Left renal pelvis (tissue), 4 donors: ENCODE results near the gene C10orf105. TPM values are rescaled to one million over a fixed set of nuclear protein-coding genes. Genes with fewer than 3 reads are reported as not detected.

Source experiments
- DNase-seq, 4 donors: peaks; one replicate each; pipeline ENCODE4 v3.0.0-alpha.2; 2013; ENCODE audit warnings: low read depth in 4 of 4, low spot score in 3 of 4
- polyA plus RNA-seq, 4 donors: library from polyadenylated mRNA; unstranded; fragments of 120-200 nt; gene quantifications; one replicate each; pipeline ENCODE4 v1.2.1, GENCODE V29; 2013; ENCODE audit not compliant: insufficient read length in 4 of 4

Gene C10orf105
- polyA plus RNA-seq, 4 donors = 0.17 to 0.61 (median 0.23) TPM

- DNase-seq = no peak
These were observed 20.6 kb upstream of the C10orf105 start for GRCh38 chr10:71740069-71740653.

GRCh38 chr10:71739358-71739900 is 19.9 kb upstream of the C10orf105 start:
- no peak for DNase-seq

GRCh38 chr10:71737834-71738197 is 18.2 kb upstream of the C10orf105 start:
- DNase-seq = no peak

GRCh38 chr10:71737001-71737833 is 17.6 kb upstream of the C10orf105 start:
- no peak for DNase-seq

GRCh38 chr10:71736570-71736952 is 17.0 kb upstream of the C10orf105 start:
- no peak for DNase-seq

- no peak for DNase-seq
These were observed 16.4 kb upstream of the C10orf105 start for GRCh38 chr10:71735709-71736569.

GRCh38 chr10:71734797-71735196 is 15.2 kb upstream of the C10orf105 start:
- no peak for DNase-seq

GRCh38 chr10:71731791-71732190 is 12.2 kb upstream of the C10orf105 start:
- no peak for DNase-seq

- DNase-seq = no peak
These were observed 9.6 kb upstream of the C10orf105 start for GRCh38 chr10:71729161-71729636.

GRCh38 chr10:71727738-71728737 is 8.5 kb upstream of the C10orf105 start:
- no peak for DNase-seq

- no peak for DNase-seq
These were observed 7.6 kb upstream of the C10orf105 start for GRCh38 chr10:71727105-71727737.

- no peak for DNase-seq
These were observed 7.1 kb upstream of the C10orf105 start for GRCh38 chr10:71726580-71727104.

GRCh38 chr10:71725998-71726579 is 6.5 kb upstream of the C10orf105 start:
- DNase-seq = no peak

- DNase-seq = no peak
These were observed 5.7 kb upstream of the C10orf105 start for GRCh38 chr10:71725249-71725648.

GRCh38 chr10:71724539-71724938 is 5.0 kb upstream of the C10orf105 start:
- DNase-seq = no peak

GRCh38 chr10:71723311-71723710 is 3.7 kb upstream of the C10orf105 start:
- DNase-seq = no peak

GRCh38 chr10:71722849-71723248 is 3.3 kb upstream of the C10orf105 start:
- DNase-seq = no peak

- DNase-seq = no peak
These were observed 1.7 kb upstream of the C10orf105 start for GRCh38 chr10:71721313-71721712.

- DNase-seq = peak in 1 of 4 donors; percentile 10
These were observed 710 bp upstream of the C10orf105 start for GRCh38 chr10:71720288-71720687.
